NOMO-1 treated with dmso at 0.1 percent for 144 hours (cell line): ENCODE measurements around the gene ZBTB11.
A peak's percentile ranks its signal among the peaks of the same experiment; 100 is the strongest.
"Not testable (repeated sequence)": the region's sequence is repeated elsewhere in the genome, so short reads cannot be mapped to it uniquely, and the experiment has no call there.

ENCODE experiments used
- DNase-seq: peaks from one replicate; lab custom pipeline; 2025; ENCODE audit not compliant: unreplicated experiment; lab: John Stamatoyannopoulos, UW

The ZBTB11 gene

GRCh38 chr3:101676765-101677435 is at the start of gene ZBTB11:
Gene ZBTB11, minus strand, starts transcription at chr3:101677132. Its CDS starts 218 bp downstream, at chr3:101676914.
- no peak for DNase-seq

- no peak for DNase-seq
Measured at GRCh38 chr3:101725890-101726275, 49.0 kb upstream of the ZBTB11 start.

- no peak for DNase-seq
Measured at GRCh38 chr3:101725194-101725889, 48.4 kb upstream of the ZBTB11 start.

GRCh38 chr3:101724329-101725193 is 47.6 kb upstream of the ZBTB11 start, which contains the start of gene CEP97:
Gene CEP97, plus strand, starts transcription at chr3:101724614. Its CDS starts 63 bp downstream, at chr3:101724677.
- peak; percentile 91 for DNase-seq

- DNase-seq, result peak; percentile 50
Measured at GRCh38 chr3:101722394-101723173, 45.7 kb upstream of the ZBTB11 start.

- DNase-seq, result no peak
Measured at GRCh38 chr3:101720851-101721840, 44.2 kb upstream of the ZBTB11 start.

GRCh38 chr3:101719604-101720185 is 42.8 kb upstream of the ZBTB11 start:
- no peak for DNase-seq

- DNase-seq, result no peak
Measured at GRCh38 chr3:101718455-101718854, 41.5 kb upstream of the ZBTB11 start.

- DNase-seq, result no peak
Measured at GRCh38 chr3:101709126-101709525, 32.2 kb upstream of the ZBTB11 start.

GRCh38 chr3:101704639-101705038 is 27.7 kb upstream of the ZBTB11 start:
- DNase-seq, result not testable (repeated sequence)

- DNase-seq, result no peak
Measured at GRCh38 chr3:101703169-101703568, 26.2 kb upstream of the ZBTB11 start.

- no peak for DNase-seq
Measured at GRCh38 chr3:101702726-101703125, 25.8 kb upstream of the ZBTB11 start.

- no peak for DNase-seq
Measured at GRCh38 chr3:101701696-101702634, 25.0 kb upstream of the ZBTB11 start.

GRCh38 chr3:101695779-101696372 is 18.9 kb upstream of the ZBTB11 start:
- no peak for DNase-seq

- not testable (repeated sequence) for DNase-seq
Measured at GRCh38 chr3:101694836-101695235, 17.9 kb upstream of the ZBTB11 start.

GRCh38 chr3:101693540-101693939 is 16.6 kb upstream of the ZBTB11 start:
- not testable (repeated sequence) for DNase-seq
